ENCODE measurements around the gene MGAT4B.

DNA sequence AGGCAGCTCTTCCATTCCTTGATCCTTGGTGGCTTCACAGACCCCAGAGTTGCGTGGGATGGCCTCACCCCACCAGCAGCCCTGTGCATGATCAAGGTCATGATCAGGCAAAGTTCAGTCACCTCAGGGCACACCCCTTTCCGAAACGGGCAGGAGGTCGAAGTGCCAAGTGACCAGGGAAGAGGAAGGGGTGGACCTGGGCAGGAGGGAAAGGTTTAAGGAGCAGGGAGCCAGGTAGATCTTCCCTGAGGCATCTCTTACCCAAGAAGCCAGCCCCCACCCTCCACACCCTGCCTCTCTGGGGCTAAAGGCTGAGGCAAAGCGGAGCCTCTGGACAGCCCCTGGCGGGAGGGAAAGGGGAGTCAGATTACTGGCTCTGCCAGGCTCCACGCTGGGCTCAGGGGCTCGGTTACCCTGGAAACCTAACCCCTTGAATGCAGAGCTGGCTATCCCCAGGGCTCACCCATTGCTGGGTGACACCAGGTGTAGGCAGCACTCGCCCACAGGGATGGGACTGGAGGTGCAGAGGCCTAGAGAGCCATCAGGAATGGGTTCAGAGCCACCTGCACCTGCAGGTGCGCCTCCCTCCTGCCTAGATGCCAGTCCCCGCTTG is 3.6 kb downstream of the MGAT4B start:
- no peak for TF ChIP-seq EP300 (IDR thresholded peaks at IDR 0.05)
- TF ChIP-seq, protein P1, sequence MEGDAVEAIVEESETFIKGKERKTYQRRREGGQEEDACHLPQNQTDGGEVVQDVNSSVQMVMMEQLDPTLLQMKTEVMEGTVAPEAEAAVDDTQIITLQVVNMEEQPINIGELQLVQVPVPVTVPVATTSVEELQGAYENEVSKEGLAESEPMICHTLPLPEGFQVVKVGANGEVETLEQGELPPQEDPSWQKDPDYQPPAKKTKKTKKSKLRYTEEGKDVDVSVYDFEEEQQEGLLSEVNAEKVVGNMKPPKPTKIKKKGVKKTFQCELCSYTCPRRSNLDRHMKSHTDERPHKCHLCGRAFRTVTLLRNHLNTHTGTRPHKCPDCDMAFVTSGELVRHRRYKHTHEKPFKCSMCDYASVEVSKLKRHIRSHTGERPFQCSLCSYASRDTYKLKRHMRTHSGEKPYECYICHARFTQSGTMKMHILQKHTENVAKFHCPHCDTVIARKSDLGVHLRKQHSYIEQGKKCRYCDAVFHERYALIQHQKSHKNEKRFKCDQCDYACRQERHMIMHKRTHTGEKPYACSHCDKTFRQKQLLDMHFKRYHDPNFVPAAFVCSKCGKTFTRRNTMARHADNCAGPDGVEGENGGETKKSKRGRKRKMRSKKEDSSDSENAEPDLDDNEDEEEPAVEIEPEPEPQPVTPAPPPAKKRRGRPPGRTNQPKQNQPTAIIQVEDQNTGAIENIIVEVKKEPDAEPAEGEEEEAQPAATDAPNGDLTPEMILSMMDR (IDR thresholded peaks at IDR 0.05), result no peak
